ENCODE results near the gene EVA1A. TPM values are rescaled to one million over a fixed set of nuclear protein-coding genes. Genes with fewer than 3 reads are reported as not detected.

Gene EVA1A
- total and polyA plus RNA-seq, 4 donors, result 45.7 to 206 (median 100) TPM

GRCh38 chr2:75460630-75461029, 100.1 kb downstream of the EVA1A start:
- no peaks in the 10 kb centered on the region for H3K4me1 ChIP-seq (ENCODE audit: control insufficient read depth in 4 of 4, insufficient read depth in 4 of 4, low read length in 3 of 4)
- no peak overlapping the region for H3K9ac ChIP-seq (ENCODE audit: low read depth in 1 of 2, low read length in 2 of 2)
- H3K4me3 ChIP-seq (ENCODE audit: low read depth in 1 of 3, low read length in 3 of 3), result no peak overlapping the region
- no peak for TF ChIP-seq JUND (IDR thresholded peaks at IDR 0.05)
- TF ChIP-seq RXRA (IDR thresholded peaks at IDR 0.05), result no peak
- no peak for TF ChIP-seq YY1 (IDR thresholded peaks at IDR 0.05)
- no peak for TF ChIP-seq CTCF (IDR thresholded peaks at IDR 0.05; ENCODE audit: low read depth, low read length, missing input control)
- TF ChIP-seq TAF1 (conservative IDR thresholded peaks at IDR 0.05), result no peak
- no peak for TF ChIP-seq HNF4G (IDR thresholded peaks at IDR 0.05)
- no peak for TF ChIP-seq GABPA (IDR thresholded peaks at IDR 0.05 in 1 of 2, conservative IDR thresholded peaks at IDR 0.05 in 1 of 2)
- no peak for TF ChIP-seq MAX (IDR thresholded peaks at IDR 0.05)
- TF ChIP-seq NR2F2 (IDR thresholded peaks at IDR 0.05), result no peak
- no peak for TF ChIP-seq FOXA2 (IDR thresholded peaks at IDR 0.05)
- TF ChIP-seq ZBTB33 (IDR thresholded peaks at IDR 0.05), result no peak
- no peak for TF ChIP-seq HNF4A (conservative IDR thresholded peaks at IDR 0.05)
- H3K27ac ChIP-seq (ENCODE audit: low read depth in 1 of 2, low read length in 2 of 2), result no peak overlapping the region
- no peaks in the 10 kb centered on the region for H3K27me3 ChIP-seq (ENCODE audit: control insufficient read depth in 4 of 4, insufficient read depth in 4 of 4, low read length in 3 of 4)
- H3K9me3 ChIP-seq (ENCODE audit: control insufficient read depth in 4 of 4, low read length in 3 of 4), result no peaks in the 10 kb centered on the region
- DNase-seq (ENCODE audit: low spot score), result no peak
- no peaks in the 10 kb centered on the region for H3K36me3 ChIP-seq (ENCODE audit: control insufficient read depth in 4 of 4, insufficient read depth in 3 of 4, low read depth in 1 of 4, low read length in 3 of 4)
- 95% methylated on average over 2 of the region's 2 CpGs for WGBS

GRCh38 chr2:75459565-75460310, 101.0 kb downstream of the EVA1A start:
- TF ChIP-seq GABPA (IDR thresholded peaks at IDR 0.05 in 1 of 2, conservative IDR thresholded peaks at IDR 0.05 in 1 of 2), result no peak
- no peak for TF ChIP-seq REST (IDR thresholded peaks at IDR 0.05)
- no peaks in the 10 kb centered on the region for H3K36me3 ChIP-seq (ENCODE audit: control insufficient read depth in 4 of 4, insufficient read depth in 3 of 4, low read depth in 1 of 4, low read length in 3 of 4)
- 73% methylated on average over 14 of the region's 14 CpGs for WGBS

More at GRCh38 chr2:75459565-75460310, 101.0 kb downstream of the EVA1A start:
- H3K4me3 ChIP-seq (ENCODE audit: low read depth in 1 of 3, low read length in 3 of 3), result no peak overlapping the region
- no peak for DNase-seq (ENCODE audit: low spot score)
- H3K4me1 ChIP-seq (ENCODE audit: control insufficient read depth in 4 of 4, insufficient read depth in 4 of 4, low read length in 3 of 4), result no peaks in the 10 kb centered on the region
- no peak overlapping the region for H3K9ac ChIP-seq (ENCODE audit: low read depth in 1 of 2, low read length in 2 of 2)
- H3K9me3 ChIP-seq (ENCODE audit: control insufficient read depth in 4 of 4, low read length in 3 of 4), result no peaks in the 10 kb centered on the region
- H3K27me3 ChIP-seq (ENCODE audit: control insufficient read depth in 4 of 4, insufficient read depth in 4 of 4, low read length in 3 of 4), result no peaks in the 10 kb centered on the region
- H3K27ac ChIP-seq (ENCODE audit: low read depth in 1 of 2, low read length in 2 of 2), result no peak overlapping the region
